ENCODE data around the gene ABCE1.

Gene ABCE1

DNA sequence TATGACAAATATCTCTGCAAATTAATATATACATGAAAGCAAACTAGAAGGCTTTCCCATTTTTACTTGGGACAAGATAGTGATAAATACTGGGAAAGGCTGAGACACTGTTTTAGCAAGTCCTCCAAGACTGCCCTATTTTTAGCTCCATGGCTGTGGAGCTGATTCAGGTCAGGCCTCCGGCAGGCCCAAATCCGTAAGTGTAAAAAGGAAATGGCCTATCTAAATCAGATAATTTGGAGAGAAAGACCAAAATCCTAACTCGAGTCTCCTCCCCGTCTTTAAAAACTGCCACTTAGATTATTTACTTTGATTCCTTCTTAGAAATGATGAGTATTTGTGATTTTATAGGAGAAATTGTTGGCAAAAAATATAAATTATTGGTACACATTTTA lies 79.4 kb downstream of the ABCE1 start:
- DNase-seq (ENCODE audit: low read depth): peak; percentile 36

DNA sequence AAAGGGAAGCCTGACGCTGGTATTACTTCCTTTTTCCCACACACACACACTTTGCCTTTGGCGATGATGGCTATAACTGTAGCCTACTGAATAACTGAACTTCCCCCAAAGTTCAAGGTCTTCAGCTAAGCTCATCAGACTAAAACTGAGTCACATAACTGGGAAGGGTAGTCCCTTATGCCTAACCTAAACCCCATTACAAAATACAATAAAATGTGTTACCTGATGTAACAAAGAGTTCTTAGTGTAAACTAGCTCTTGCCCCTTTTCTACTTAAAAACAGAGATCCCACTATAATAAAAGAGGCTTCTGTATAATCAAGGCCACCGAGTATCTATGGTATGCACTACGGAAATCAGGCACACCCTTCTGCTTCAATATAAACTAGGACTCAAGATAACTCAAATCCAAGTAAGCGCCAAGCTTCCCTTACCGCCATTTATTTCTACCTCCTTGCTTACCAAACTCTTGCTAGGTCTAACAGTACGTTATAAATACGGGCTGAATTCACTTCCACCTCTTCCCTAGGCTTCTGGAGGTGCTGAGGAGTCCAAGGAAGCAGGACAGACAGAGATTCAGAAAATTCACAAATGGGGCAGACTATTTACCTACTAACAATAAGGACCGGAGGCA lies 79.9 kb downstream of the ABCE1 start:
- DNase-seq (ENCODE audit: low read depth): peak; percentile 44

DNA sequence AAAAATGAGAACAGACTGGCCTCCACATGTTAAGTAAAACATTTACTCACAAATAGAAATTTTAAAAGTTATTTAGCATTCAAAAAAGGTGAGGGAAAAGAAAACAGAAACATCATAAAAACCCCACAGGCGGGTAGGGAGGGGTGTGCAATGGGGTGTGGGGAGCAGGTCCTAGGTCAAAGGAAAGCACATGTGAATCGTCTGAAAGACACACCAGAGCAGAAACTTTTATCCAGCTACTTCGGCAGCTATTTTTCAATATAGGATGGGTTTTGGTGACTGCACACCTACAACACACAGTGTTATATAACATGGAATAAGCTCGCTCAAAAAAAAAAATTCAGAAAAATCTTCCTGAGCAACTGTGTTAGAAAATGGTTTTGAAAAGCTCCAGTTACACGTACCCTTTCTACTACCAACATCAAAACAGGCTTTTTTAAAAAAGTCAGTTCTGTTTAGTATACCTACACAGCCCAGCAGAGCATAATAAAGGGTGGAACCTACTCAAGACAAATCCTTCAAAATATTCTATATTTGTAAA lies 80.7 kb downstream of the ABCE1 start:
- no peak for DNase-seq (ENCODE audit: low read depth)

Measured in iris pigment epithelial cell (primary cell).